SU-DHL-6 (cell line): ENCODE measurements around the gene PSMC6.

Source experiments
- CTCF ChIP-seq: fragments of 200-600 bp; sonication (generic); IDR thresholded peaks from one replicate; pipeline ENCODE4 v1.5.1; 2017; ENCODE audit warnings: antibody characterized with exemption, mild to moderate bottlenecking, low read length, moderate library complexity; ENCODE audit not compliant: insufficient read depth, poor library complexity, severe bottlenecking
- EZH2phosphoT487 ChIP-seq: fragments of 200-600 bp; sonication (generic), shearing (Covaris generic); conservative IDR thresholded peaks from 2 replicates; pipeline ENCODE4 v1.6.1; 2018; ENCODE audit warnings: mild to moderate bottlenecking, antibody characterized with exemption, low read length, moderate library complexity, mixed read lengths

DNA sequence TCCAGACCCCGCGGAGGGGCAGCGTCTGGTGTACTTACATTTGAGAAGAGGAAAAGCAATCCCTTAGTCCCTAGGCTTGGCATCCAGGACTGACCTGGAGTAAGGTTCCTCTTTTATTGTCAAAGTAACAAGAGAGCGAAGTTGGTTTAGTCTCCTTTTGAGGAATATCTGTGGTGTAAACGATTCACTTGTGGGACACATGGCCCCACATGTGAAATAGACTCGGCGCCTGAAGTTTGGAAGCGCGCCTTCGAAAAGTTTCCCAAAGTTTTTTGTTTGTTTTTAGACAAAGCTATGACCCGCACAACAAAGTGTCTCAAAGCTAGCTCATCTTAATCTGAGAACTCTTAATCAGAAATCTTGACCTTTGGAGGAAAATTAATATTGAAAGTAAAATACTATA is 23.7 kb downstream of the PSMC6 start:
- TF ChIP-seq CTCF (no peak), EZH2phosphoT487 (no peak)
